ENCODE measurements around the gene UGT2B15.
"Not testable (repeated sequence)": the region's sequence is repeated elsewhere in the genome, so short reads cannot be mapped to it uniquely, and the experiment has no call there.

UGT2B15 gene

GRCh38 chr4:68670479-68670939 lies at the start of gene UGT2B15:
UGT2B15 (minus strand) TSS chr4:68670652; CDS start chr4:68670618, 34 bp downstream.
- DNase-seq: not testable (repeated sequence)

GRCh38 chr4:68719075-68719473 lies 48.6 kb upstream of the UGT2B15 start:
- no peak for DNase-seq

- DNase-seq: no peak
Observed at GRCh38 chr4:68718447-68719074, 48.1 kb upstream of the UGT2B15 start.

GRCh38 chr4:68717999-68718398 lies 47.5 kb upstream of the UGT2B15 start:
- no peak for DNase-seq

DNA sequence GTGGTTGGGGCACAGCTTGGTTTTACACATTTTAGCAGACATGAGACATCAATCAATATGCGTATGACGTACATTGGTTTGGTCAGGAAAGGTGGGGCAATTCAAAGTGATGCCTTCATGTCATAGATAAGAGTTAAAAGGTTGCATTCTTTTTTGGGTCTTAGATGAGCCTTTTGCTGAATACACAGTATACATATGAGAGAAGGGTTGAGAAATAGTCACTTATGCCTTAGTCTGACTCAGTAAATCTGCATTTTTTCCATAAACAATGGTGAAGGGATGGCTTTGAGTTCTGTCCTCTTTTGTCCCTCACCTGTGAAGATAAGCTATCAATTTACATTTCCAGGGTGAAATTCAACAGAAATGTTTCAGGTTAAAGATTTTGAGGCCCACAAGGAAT lies 43.9 kb upstream of the UGT2B15 start:
- DNase-seq: no peak

DNA sequence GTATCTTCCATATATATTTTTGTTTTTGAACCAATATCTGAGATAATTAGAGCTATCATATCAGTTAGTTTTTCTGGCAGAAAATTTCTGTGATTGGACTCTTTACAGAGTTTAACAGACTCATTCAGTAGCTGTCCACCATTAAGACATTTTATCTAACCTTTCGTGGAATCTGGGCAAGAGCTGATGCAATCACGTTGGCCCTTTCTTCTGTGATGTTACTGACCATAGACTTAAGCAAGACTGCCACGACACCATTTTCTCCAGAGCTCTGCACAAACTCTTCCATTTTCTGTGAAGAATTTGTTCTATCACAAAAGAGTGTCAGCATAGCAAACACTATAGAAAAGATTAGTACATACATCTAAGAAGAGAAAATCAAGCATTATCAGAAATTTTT lies 41.8 kb upstream of the UGT2B15 start:
- no peak for DNase-seq

DNA sequence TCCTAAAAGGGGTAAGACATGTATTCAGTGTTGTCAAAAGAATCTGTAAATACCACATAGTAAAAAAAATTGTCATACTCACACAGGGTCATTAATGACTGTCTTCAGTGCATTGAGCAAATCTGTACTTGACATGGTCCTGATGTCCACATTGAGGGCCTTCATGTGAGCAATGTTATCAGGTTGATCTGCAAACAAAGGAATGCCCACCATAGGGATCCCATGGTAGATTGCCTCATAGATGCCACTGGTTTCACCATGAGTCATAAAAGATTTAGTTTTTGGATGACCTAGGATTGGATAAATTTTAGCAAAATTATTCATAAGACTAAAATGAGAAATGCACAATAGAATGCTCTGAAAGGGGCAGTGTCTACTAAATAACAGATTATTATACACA lies 38.1 kb upstream of the UGT2B15 start:
- no peak for DNase-seq

DNA sequence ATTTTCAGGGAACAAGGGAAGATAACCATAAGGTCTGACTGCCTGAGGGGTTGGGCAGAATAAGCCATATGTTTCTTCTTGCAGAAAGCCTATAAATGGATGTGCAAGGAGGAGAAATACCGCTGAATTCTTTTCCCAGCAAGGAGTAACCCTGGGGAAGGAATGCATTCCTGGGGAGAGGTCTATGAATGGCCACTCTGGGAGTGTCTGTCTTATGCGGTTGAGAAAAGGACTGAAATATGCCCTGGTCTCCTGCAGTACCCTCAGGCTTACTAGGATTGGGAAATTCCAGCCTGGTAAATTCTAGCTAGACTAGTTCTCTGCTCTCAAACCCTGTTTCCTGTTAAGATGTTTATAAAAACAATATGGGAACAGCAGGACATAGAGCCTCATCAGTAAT lies 32.7 kb upstream of the UGT2B15 start:
- not testable (repeated sequence) for DNase-seq

GRCh38 chr4:68700152-68700551 lies 29.7 kb upstream of the UGT2B15 start:
- DNase-seq: no peak

- no peak for DNase-seq
Observed at GRCh38 chr4:68693325-68694075, 23.0 kb upstream of the UGT2B15 start.

GRCh38 chr4:68691186-68691585 lies 20.7 kb upstream of the UGT2B15 start:
- DNase-seq: no peak

DNA sequence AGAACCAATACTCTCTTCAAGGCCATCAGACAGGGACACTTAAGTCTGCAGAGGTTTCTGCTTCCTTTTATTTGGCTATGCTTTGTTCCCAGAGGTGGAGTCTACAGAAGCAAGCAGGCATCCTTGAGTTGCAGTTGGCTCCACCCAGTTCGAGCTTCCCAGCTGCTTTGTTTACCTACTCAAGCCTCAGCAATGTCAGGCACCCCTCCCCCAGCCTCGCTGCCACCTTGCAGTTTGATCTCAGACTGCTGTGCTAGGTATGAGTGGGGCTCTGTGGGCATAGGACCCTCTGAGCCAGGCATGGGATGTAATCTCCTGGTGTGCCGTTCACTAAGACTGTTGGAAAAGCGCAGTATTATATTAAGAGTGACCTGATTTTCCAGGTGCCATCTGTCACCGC lies 12.6 kb upstream of the UGT2B15 start:
- no peak for DNase-seq

- not testable (repeated sequence) for DNase-seq
Observed at GRCh38 chr4:68681298-68681697, 10.8 kb upstream of the UGT2B15 start.

- no peak for DNase-seq
Observed at GRCh38 chr4:68673143-68673542, 2.7 kb upstream of the UGT2B15 start.

DNA sequence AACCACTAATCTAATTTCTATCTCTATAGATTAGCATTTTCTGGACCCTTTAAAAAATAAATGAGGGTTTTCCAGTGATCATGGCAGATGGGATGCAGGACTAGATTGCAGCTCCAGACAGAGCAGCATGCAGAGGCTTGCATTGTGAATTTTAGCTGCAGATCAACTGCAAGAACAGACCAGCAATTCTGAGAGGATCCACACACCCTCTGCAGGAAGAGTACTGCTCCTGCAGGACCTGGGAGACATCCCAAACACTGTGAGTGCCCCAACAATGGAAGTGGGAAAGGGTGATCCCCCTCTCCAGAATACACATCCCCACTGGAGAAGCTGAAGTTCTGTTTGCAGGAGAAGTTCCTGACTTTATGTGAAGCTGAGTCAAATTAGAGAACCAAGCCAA lies 765 bp upstream of the UGT2B15 start:
- DNase-seq: not testable (repeated sequence)

GRCh38 chr4:68668537-68669163 lies 1.8 kb downstream of the UGT2B15 start:
- not testable (repeated sequence) for DNase-seq

GRCh38 chr4:68667551-68667950 lies 2.9 kb downstream of the UGT2B15 start:
- DNase-seq: not testable (repeated sequence)

DNA sequence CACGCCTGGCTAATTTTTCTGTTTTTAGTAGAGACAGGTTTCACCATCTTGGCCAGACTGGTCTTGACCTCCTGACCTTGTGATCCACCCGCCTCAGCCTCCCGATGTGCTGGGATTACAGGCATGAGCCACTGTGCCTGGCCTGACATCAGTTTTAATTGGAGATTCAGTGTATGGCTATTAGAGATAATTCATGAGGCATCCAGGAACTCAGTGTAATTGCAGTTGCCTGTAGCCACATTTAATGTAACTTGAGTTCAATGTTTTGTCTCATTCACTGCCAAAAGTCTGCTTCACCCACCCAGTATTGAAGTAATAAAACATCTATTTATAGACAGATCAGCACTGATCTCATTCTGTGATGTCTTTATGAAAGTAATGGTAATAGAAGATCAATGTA lies 5.7 kb downstream of the UGT2B15 start:
- DNase-seq: not testable (repeated sequence)

DNA sequence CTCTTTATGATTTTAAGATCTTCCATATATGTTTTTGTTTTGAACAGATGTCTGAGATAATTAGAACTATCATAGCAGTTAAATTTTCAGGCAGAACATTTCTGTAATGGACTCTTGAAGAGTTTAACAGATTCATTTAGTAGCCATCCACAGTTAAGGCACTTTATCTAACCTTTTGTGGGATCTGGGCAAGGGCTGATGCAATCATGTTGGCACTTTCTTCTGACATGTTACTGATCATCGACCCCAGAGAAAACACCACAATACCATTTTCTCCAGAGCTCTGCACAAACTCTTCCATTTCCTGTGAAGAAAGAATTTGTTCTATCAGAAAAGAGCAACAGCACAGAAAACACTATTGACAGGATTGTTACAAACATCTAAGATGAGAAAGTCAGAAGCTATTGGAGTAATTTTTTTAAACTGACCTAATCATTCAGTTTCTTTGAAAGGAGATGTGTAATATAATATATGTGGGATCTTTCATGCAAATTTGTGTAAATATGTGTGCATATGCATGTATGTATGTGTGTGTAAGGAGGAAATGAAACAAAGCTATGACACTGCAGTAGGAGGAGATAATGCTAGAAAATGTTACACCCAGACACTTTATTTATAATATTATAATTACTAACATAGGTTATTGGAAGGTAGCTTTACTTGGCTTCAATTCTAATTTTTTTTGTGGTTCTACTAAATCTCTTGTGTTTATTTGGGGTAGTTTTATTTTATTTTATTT lies 7.4 kb downstream of the UGT2B15 start:
- not testable (repeated sequence) for DNase-seq

DNA sequence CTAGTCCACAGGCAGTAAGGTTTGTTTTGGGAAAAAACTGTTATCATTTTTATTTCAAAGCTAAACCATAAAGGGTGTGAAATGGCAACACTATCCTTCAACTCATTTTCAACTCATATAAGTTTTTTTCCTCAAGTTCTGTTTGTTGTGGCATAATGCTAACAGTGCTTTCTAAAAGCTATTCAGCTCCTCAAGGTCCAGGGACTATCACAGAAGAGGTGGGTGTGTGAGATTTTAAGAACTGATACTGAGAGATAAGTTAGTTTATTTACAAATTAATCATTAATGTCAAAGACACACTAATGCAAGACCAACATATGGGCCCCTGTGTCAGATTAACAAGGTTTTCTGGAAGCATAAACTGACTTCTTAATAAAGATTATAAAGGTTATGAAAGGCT lies 11.8 kb downstream of the UGT2B15 start:
- no peak for DNase-seq

GRCh38 chr4:68657022-68657594 lies 13.3 kb downstream of the UGT2B15 start:
- not testable (repeated sequence) for DNase-seq

GRCh38 chr4:68656445-68656973 lies 13.9 kb downstream of the UGT2B15 start:
- not testable (repeated sequence) for DNase-seq

All from SHP77 (cell line).